ENCODE data around the gene LDHB. TPM values are rescaled to one million over a fixed set of nuclear protein-coding genes. Genes with fewer than 3 reads are reported as not detected.
"Not testable (repeated sequence)": the region's sequence is repeated elsewhere in the genome, so short reads cannot be mapped to it uniquely, and the experiment has no call there.

Gene LDHB
- total RNA-seq, 1 donor from 2014 or later, result 2,064 TPM

GRCh38 chr12:21631367-21631766 lies 26.3 kb downstream of the LDHB start:
- intact Hi-C loops (cut with DNase I), result no loop called here
- ATAC-seq (ENCODE audit: poor library complexity) (no peak), DNase-seq (no peak)

GRCh38 chr12:21627924-21628323 lies 29.7 kb downstream of the LDHB start:
- intact Hi-C loops (cut with DNase I), result no loop called here

DNA sequence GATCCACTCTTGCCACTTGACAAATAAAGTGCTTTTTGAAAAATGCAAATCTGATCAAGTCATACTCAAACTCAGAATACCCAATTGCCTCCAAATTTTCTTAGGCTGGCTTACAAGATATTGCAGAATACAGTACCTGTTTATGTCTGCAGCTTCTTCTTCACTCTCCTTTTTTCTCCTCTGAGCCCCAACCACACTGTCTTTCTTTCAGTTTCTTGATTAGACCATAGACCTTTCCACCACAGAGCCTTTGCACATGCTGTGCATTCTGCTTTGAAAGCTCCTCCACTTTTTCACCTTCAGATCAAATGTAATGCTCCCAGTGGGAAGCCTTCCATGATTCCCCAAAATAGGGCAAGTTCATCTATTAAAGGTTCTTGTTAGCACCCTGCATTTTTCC lies 39.1 kb downstream of the LDHB start:
- intact Hi-C loops (cut with DNase I), result no loop called here
- DNase-seq (no peak), ATAC-seq (ENCODE audit: poor library complexity) (no peak)

More at GRCh38 chr12:21627924-21628323, 29.7 kb downstream of the LDHB start:
- DNase-seq, result no peak
- ATAC-seq (ENCODE audit: poor library complexity), result peak; percentile 98

- intact Hi-C loops (cut with DNase I), result no loop called here
- no peak for DNase-seq
- no peak for ATAC-seq (ENCODE audit: poor library complexity)
These were observed 40.6 kb downstream of the LDHB start for GRCh38 chr12:21617030-21617429.

GRCh38 chr12:21615431-21615830 lies 42.2 kb downstream of the LDHB start:
- ATAC-seq (ENCODE audit: poor library complexity) (no peak), DNase-seq (no peak)
- intact Hi-C loops (cut with DNase I), result no loop called here

GRCh38 chr12:21614506-21614905 lies 43.1 kb downstream of the LDHB start:
- DNase-seq (no peak), ATAC-seq (ENCODE audit: poor library complexity) (no peak)
- intact Hi-C loops (cut with DNase I), result no loop called here

DNA sequence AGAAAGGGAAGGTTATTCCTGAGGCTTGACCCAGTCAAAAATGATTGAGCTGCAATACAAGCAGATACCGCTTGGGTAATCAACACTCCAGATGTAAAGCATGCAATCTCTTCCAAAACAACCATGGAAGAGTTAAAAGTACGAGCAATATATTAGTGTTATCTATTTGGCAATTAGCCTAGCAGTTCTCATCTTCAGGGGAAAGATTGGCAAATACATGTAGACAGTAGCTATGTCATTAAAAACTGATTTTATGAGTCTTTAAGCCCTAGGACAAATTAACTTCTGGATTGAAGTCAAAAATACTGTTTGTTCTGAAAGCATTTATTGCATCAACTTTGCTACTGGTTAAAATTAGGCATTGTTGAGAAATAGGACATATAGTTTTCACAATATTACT lies 43.7 kb downstream of the LDHB start:
- DNase-seq (no peak), ATAC-seq (ENCODE audit: poor library complexity) (no peak)
- intact Hi-C loops (cut with DNase I), result no loop called here

- DNase-seq, result no peak
- ATAC-seq (ENCODE audit: poor library complexity), result no peak
- intact Hi-C loops (cut with DNase I), result loop anchor here (5.0 to 10.0 kb wide), 2 partner anchors 63 to 74 kb away; no protein-coding TSS in a partner anchor
These were observed 49.4 kb downstream of the LDHB start for GRCh38 chr12:21608196-21608595.

GRCh38 chr12:21607701-21608100 lies 49.9 kb downstream of the LDHB start:
- DNase-seq (no peak), ATAC-seq (ENCODE audit: poor library complexity) (peak; percentile 63)
- intact Hi-C loops (cut with DNase I), result loop anchor here (5.0 to 10.0 kb wide), 2 partner anchors 63 to 75 kb away; no protein-coding TSS in a partner anchor

DNA sequence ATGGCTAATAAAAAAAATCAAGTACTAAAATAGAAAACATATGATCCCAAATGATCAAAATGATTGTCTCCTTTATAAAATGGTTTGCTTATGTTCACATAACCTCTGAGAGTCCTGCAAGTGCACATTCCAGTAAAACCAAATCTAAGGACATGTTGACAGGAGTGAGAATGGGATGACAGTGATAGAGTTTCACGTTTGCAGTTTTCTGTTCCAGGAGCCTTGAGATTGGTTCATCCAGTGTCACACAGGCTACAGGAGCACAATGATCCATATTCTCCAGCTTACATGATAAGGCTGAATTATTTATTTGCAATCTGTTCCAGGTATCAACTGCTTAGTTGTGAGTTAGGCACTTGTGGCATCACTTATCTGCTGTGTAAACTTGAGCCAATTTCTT lies 51.5 kb downstream of the LDHB start:
- intact Hi-C loops (cut with DNase I), result loop anchor here (5.0 to 10.0 kb wide), 2 partner anchors 61 to 76 kb away; no protein-coding TSS in a partner anchor
- ATAC-seq (ENCODE audit: poor library complexity), result peak; percentile 80
- DNase-seq, result no peak

DNA sequence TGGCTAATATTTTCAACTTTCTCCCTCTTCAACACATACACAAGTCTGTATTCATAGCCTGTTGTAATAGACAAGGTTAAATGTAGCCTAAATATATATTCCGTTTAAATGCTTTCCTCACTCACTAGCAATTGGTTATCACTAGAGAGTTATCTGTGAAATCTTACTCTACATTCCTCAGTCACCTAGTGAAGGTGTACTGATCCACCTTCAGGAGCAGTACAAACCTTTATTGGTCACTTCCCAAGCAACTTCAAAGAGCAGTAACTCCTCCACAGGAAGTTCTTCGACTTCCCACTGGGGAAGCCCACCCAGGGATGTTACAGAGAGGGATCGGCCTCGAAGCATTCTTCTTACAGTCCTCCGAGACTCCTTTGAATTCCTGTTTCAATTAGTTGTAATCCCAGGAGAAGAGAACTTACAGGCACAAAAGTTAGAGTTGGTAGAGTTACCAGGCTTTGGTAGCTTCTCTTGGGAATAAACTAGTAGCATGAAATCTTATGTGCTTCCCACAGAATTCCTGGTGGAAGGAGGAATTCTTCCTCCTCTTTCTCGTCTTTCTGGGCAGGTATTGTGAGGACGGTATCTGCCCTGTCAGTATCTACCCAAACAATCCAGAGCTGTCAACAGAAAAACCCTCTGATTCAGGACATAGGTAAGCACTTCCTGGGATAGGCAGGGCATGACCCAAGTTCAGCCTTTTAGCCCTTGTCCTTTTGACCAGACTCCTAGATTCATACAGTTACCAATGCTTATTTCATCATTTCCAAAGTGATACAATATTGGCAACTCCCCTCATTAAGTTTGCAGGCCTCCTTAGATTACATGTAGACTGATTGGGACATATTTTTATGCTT lies 53.2 kb downstream of the LDHB start, which contains the start of gene GYS2:
TSS of gene GYS2 (minus strand) at position 603 of the 857 bp plus-strand sequence. CDS start at position 348, 255 bp downstream.
- no peak for DNase-seq
- intact Hi-C loops (cut with DNase I), result loop anchor here (5.0 to 10.0 kb wide), 2 partner anchors 60 to 78 kb away; no protein-coding TSS in a partner anchor
- ATAC-seq (ENCODE audit: poor library complexity), result no peak

DNA sequence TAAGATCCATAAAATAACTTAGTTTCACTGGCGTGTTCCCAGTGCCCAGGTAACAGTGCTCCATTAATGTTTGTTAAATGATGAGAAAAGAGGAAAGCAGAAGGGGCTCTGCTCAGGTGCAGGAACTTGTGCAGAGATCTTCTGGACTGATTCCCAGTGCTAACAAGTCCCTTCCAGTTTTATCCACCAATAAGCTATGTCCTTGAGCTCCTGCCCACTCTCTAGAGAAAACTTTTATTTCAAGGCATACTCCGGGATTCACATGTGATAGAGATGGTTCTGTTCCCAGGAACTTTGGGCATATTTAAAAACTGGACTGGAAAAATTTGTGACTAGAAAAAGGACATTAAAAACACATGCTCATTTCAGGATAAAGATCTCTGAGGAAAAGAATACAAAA lies 54.9 kb downstream of the LDHB start:
- ATAC-seq (ENCODE audit: poor library complexity) (no peak), DNase-seq (no peak)
- intact Hi-C loops (cut with DNase I), result loop anchor here (10.0 kb wide), 1 partner anchor 58 kb away; no protein-coding TSS in a partner anchor

- no peak for DNase-seq
- no peak for ATAC-seq (ENCODE audit: poor library complexity)
- intact Hi-C loops (cut with DNase I), result loop anchor here (10.0 kb wide), 1 partner anchor 55 kb away; no protein-coding TSS in a partner anchor
These were observed 57.4 kb downstream of the LDHB start for GRCh38 chr12:21600196-21600595.

DNA sequence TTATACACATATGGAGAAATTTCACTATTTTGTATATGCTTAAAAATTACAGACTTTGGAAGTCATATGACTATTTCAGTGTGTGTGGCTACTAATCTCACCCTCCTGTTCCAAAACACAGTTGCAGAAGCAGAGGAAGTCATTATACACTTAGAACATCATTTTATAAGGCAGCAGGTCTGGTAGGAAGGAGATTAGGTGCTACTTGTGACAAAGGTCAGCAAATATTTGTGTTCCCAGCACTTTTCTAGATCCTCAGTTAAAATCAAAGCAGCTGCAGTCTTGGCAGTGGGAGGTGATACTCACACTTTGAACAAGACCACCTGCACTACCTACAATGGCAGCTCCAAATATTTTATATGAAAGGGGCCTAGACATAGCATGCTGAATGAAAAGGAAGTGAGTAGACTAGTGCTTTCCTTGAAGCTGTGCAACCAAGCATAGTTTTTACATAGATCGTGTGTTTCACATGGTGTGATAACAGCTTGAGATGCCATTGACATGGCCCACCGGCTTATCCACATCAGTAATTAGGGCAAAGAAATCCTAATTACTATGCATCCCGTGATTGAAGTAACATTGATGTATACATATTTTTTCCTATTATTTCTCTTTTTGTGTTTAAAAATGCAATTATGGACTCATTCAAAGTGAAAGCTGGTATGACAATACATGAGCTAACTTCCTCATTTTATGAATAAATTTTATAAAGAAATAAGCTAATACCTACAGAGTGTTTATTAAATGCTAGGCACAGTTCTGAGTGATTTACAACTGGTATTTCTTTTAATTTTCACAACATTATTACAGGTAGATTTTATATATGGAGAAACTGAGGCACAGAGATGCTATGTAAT lies 58.3 kb downstream of the LDHB start:
- no peak for DNase-seq
- intact Hi-C loops (cut with DNase I), result no loop called here
- ATAC-seq (ENCODE audit: poor library complexity), result no peak

DNA sequence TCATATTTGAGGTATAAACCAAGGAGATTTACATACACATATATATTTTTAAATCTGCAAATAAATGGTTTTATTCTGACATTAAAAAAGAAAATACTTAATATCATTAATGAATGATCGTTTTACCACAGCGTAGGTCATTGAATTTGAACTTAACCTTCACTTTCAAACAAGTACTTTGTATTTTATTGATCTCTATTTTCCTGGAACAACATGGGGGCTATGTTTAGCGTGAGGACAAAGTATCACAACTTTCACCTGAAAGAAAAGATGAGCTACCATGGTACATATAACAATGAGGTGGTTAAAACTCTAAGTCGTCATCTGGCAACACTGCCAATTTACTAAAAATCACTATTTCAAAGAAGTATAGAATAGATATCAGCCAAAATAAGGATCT lies 59.0 kb downstream of the LDHB start:
- intact Hi-C loops (cut with DNase I), result no loop called here
- ATAC-seq (ENCODE audit: poor library complexity), result no peak
- DNase-seq, result no peak

- ATAC-seq (ENCODE audit: poor library complexity); intact Hi-C loops (cut with DNase I); DNase-seq: not testable (repeated sequence)
These were observed 62.3 kb downstream of the LDHB start for GRCh38 chr12:21595356-21595755.

- DNase-seq (no peak), ATAC-seq (ENCODE audit: poor library complexity) (no peak)
- intact Hi-C loops (cut with DNase I), result no loop called here
These were observed 72.2 kb downstream of the LDHB start for GRCh38 chr12:21585485-21585884.

All from Right ventricle myocardium superior (tissue), 1 donor.